Measurements from ENCODE around the gene MLLT6.

MLLT6 gene

GRCh38 chr17:38716368-38717005, 11.4 kb downstream of the MLLT6 start:
- Histone ChIP-seq H3K79me2 (ENCODE audit: insufficient read depth, low read length) (no peaks in the 10 kb centered on the region), H3K4me1 (ENCODE audit: insufficient read depth, low read length, poor library complexity, severe bottlenecking) (peaks cover 8% of the 10 kb centered on the region), H3K4me2 (ENCODE audit: low read depth, low read length, poor library complexity, severe bottlenecking) (no peak overlapping the region), H3K9ac (ENCODE audit: low read depth, low read length, poor library complexity, severe bottlenecking) (no peak overlapping the region), H3K4me3 (ENCODE audit: low read length, poor library complexity, severe bottlenecking) (no peak overlapping the region), H3F3A (ENCODE audit: low read depth) (no peaks in the 10 kb centered on the region), H3K36me3 (ENCODE audit: insufficient read depth, low read length) (peaks cover 41% of the 10 kb centered on the region; the same call in 1 of the 2 replicates), H3K27me3 (ENCODE audit: insufficient read depth, low read length, poor library complexity, severe bottlenecking) (no peaks in the 10 kb centered on the region), H3K9me3 (ENCODE audit: insufficient read depth, low read depth, low read length) (no peaks in the 10 kb centered on the region), H2AFZ (ENCODE audit: low read length) (no peak overlapping the region), H4K20me1 (ENCODE audit: insufficient read depth, low read length, poor library complexity, severe bottlenecking) (no peaks in the 10 kb centered on the region), H3K9me2 (replicated peaks; ENCODE audit: low read depth, low read length) (no peaks in the 10 kb centered on the region)
- TF ChIP-seq, protein P1, sequence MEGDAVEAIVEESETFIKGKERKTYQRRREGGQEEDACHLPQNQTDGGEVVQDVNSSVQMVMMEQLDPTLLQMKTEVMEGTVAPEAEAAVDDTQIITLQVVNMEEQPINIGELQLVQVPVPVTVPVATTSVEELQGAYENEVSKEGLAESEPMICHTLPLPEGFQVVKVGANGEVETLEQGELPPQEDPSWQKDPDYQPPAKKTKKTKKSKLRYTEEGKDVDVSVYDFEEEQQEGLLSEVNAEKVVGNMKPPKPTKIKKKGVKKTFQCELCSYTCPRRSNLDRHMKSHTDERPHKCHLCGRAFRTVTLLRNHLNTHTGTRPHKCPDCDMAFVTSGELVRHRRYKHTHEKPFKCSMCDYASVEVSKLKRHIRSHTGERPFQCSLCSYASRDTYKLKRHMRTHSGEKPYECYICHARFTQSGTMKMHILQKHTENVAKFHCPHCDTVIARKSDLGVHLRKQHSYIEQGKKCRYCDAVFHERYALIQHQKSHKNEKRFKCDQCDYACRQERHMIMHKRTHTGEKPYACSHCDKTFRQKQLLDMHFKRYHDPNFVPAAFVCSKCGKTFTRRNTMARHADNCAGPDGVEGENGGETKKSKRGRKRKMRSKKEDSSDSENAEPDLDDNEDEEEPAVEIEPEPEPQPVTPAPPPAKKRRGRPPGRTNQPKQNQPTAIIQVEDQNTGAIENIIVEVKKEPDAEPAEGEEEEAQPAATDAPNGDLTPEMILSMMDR (conservative IDR thresholded peaks at IDR 0.05; ENCODE audit: low read length), result no peak
- TF ChIP-seq EZH2phosphoT487 (IDR thresholded peaks at IDR 0.05; ENCODE audit: borderline replicate concordance), result no peak

GRCh38 chr17:38717139-38717745, 12.2 kb downstream of the MLLT6 start:
- no peaks in the 10 kb centered on the region for H3K79me2 ChIP-seq (ENCODE audit: insufficient read depth, low read length)
- H3K9me3 ChIP-seq (ENCODE audit: insufficient read depth, low read depth, low read length), result no peaks in the 10 kb centered on the region
- peaks cover 1% of the 10 kb centered on the region for H3K4me1 ChIP-seq (ENCODE audit: insufficient read depth, low read length, poor library complexity, severe bottlenecking)
- no peak overlapping the region for H3K9ac ChIP-seq (ENCODE audit: low read depth, low read length, poor library complexity, severe bottlenecking)
- no peak overlapping the region for H3K4me3 ChIP-seq (ENCODE audit: low read length, poor library complexity, severe bottlenecking)
- no peaks in the 10 kb centered on the region for H3K27me3 ChIP-seq (ENCODE audit: insufficient read depth, low read length, poor library complexity, severe bottlenecking)
- TF ChIP-seq, protein P1 (conservative IDR thresholded peaks at IDR 0.05; ENCODE audit: low read length), result no peak
- no peak for TF ChIP-seq EZH2phosphoT487 (IDR thresholded peaks at IDR 0.05; ENCODE audit: borderline replicate concordance)
- no peaks in the 10 kb centered on the region for H3F3A ChIP-seq (ENCODE audit: low read depth)
- no peak overlapping the region for H3K4me2 ChIP-seq (ENCODE audit: low read depth, low read length, poor library complexity, severe bottlenecking)
- H3K9me2 ChIP-seq (replicated peaks; ENCODE audit: low read depth, low read length), result no peaks in the 10 kb centered on the region
- H4K20me1 ChIP-seq (ENCODE audit: insufficient read depth, low read length, poor library complexity, severe bottlenecking), result no peaks in the 10 kb centered on the region
- no peak overlapping the region for H2AFZ ChIP-seq (ENCODE audit: low read length)
- H3K36me3 ChIP-seq (ENCODE audit: insufficient read depth, low read length), result peaks cover 34% of the 10 kb centered on the region; the same call in 1 of the 2 replicates

DNA sequence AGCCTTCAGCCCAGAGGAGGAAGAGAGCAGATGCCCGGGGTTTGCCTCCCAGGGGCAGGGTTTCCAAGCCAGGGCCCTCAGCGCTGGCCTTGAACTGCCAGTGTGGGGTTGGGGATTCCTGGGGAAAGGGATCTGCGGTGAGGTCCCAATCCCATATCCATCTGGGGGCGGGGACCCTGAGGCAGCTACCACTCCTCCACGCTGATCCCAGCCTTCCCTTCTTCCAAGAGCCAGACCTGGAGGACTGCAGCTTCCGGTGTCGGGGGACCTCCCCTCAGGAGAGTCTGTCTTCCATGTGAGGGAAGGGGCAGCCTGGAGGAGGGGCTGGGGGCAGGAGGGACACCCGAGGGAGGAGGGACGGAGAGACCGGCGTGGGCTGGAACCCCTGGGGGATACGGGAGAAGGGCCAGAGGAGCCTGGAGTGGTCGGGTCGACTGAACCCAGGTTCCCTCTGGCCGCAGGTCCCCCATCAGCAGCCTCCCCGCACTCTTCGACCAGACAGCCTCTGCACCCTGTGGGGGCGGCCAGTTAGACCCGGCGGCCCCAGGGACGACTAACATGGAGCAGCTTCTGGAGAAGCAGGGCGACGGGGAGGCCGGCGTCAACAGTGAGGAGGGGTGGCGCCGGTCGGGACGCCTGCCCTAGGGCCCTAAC, 14.3 kb downstream of the MLLT6 start:
- Histone ChIP-seq H3K9me2 (replicated peaks; ENCODE audit: low read depth, low read length) (no peaks in the 10 kb centered on the region), H3K79me2 (ENCODE audit: insufficient read depth, low read length) (no peaks in the 10 kb centered on the region), H3K36me3 (ENCODE audit: insufficient read depth, low read length) (peaks cover 13% of the 10 kb centered on the region; the same call in 1 of the 2 replicates), H4K20me1 (ENCODE audit: insufficient read depth, low read length, poor library complexity, severe bottlenecking) (no peaks in the 10 kb centered on the region), H3K9ac (ENCODE audit: low read depth, low read length, poor library complexity, severe bottlenecking) (no peak overlapping the region), H2AFZ (ENCODE audit: low read length) (no peak overlapping the region), H3K27me3 (ENCODE audit: insufficient read depth, low read length, poor library complexity, severe bottlenecking) (no peaks in the 10 kb centered on the region), H3K9me3 (ENCODE audit: insufficient read depth, low read depth, low read length) (no peaks in the 10 kb centered on the region), H3K4me1 (ENCODE audit: insufficient read depth, low read length, poor library complexity, severe bottlenecking) (no peaks in the 10 kb centered on the region), H3K4me3 (ENCODE audit: low read length, poor library complexity, severe bottlenecking) (no peak overlapping the region), H3K4me2 (ENCODE audit: low read depth, low read length, poor library complexity, severe bottlenecking) (no peak overlapping the region), H3F3A (ENCODE audit: low read depth) (no peaks in the 10 kb centered on the region)
- TF ChIP-seq, protein P1 (conservative IDR thresholded peaks at IDR 0.05; ENCODE audit: low read length), result no peak
- TF ChIP-seq EZH2phosphoT487 (IDR thresholded peaks at IDR 0.05; ENCODE audit: borderline replicate concordance), result no peak

Measured in Loucy (cell line).